Measurements from ENCODE around the gene BEST4. TPM values are rescaled to one million over a fixed set of nuclear protein-coding genes. Genes with fewer than 3 reads are reported as not detected.

The BEST4 gene
- total and polyA plus RNA-seq, 2 of the 13 experiments (the other 11 are each of a cell fraction or from before 2014, with no cell fraction given): 0.77 to 1.4 TPM

GRCh38 chr1:44784094-44785028 lies 3.6 kb downstream of the BEST4 start (continued):
- TF ChIP-seq, protein P1, sequence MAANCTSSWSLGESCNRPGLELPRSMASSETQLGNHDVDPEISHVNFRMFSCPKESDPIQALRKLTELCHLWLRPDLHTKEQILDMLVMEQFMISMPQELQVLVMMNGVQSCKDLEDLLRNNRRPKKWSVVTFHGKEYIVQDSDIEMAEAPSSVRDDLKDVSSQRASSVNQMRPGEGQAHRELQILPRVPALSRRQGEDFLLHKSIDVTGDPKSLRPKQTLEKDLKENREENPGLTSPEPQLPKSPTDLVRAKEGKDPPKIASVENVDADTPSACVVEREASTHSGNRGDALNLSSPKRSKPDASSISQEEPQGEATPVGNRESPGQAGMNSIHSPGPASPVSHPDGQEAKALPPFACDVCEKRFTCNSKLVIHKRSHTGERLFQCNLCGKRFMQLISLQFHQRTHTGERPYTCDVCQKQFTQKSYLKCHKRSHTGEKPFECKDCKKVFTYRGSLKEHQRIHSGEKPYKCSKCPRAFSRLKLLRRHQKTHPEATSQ (CRISPR knock-in tag; IDR thresholded peaks at IDR 0.05; ENCODE audit: borderline replicate concordance): 0 out of 2 replicates have a peak, but pooled peaks have one; percentile 17
- TF ChIP-seq ZNF629 (CRISPR knock-in tag; conservative IDR thresholded peaks at IDR 0.05) (no peak), THRA (CRISPR knock-in tag; IDR thresholded peaks at IDR 0.05; ENCODE audit: borderline replicate concordance) (no peak), ZFP90 (CRISPR knock-in tag; IDR thresholded peaks at IDR 0.05; ENCODE audit: borderline replicate concordance) (no peak), ZSCAN21 (CRISPR knock-in tag; IDR thresholded peaks at IDR 0.05; ENCODE audit: borderline replicate concordance) (peak; percentile 70; the same call in 1 of the 2 replicates), RFX5 (IDR thresholded peaks at IDR 0.05; ENCODE audit: low read depth, low read length) (no peak), ZEB1 (IDR thresholded peaks at IDR 0.05; ENCODE audit: insufficient replicate concordance, low read depth) (no peak), ZNF572 (CRISPR knock-in tag; IDR thresholded peaks at IDR 0.05) (no peak), ZNF460 (CRISPR knock-in tag; IDR thresholded peaks at IDR 0.05; ENCODE audit: borderline replicate concordance) (no peak; the same call in 1 of the 2 replicates), HINFP (CRISPR knock-in tag; IDR thresholded peaks at IDR 0.05; ENCODE audit: low read depth) (no peak), MTERF4 (CRISPR knock-in tag; IDR thresholded peaks at IDR 0.05) (no peak), AGO2 (optimal IDR thresholded peaks at IDR 0.05; ENCODE audit: low read depth, low read length) (peak; percentile 37), ZSCAN31 (CRISPR knock-in tag; IDR thresholded peaks at IDR 0.05; ENCODE audit: low read depth) (no peak), HOMEZ (CRISPR knock-in tag; IDR thresholded peaks at IDR 0.05; ENCODE audit: low read depth) (no peak), NFYC (CRISPR knock-in tag; IDR thresholded peaks at IDR 0.05) (no peak), ZNF652 (CRISPR knock-in tag; IDR thresholded peaks at IDR 0.05; ENCODE audit: borderline replicate concordance, low read depth) (no peak), JARID2 (CRISPR knock-in tag; IDR thresholded peaks at IDR 0.05; ENCODE audit: insufficient replicate concordance) (peak; percentile 92), MLLT10 (CRISPR knock-in tag; IDR thresholded peaks at IDR 0.05) (no peak)
- TF ChIP-seq, protein P2, sequence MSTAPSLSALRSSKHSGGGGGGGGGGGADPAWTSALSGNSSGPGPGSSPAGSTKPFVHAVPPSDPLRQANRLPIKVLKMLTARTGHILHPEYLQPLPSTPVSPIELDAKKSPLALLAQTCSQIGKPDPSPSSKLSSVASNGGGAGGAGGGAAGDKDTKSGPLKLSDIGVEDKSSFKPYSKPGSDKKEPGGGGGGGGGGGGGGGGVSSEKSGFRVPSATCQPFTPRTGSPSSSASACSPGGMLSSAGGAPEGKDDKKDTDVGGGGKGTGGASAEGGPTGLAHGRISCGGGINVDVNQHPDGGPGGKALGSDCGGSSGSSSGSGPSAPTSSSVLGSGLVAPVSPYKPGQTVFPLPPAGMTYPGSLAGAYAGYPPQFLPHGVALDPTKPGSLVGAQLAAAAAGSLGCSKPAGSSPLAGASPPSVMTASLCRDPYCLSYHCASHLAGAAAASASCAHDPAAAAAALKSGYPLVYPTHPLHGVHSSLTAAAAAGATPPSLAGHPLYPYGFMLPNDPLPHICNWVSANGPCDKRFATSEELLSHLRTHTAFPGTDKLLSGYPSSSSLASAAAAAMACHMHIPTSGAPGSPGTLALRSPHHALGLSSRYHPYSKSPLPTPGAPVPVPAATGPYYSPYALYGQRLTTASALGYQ (CRISPR knock-in tag; IDR thresholded peaks at IDR 0.05): peak; percentile 44; the same call in 1 of the 2 replicates

All from HepG2 (cell line).